Gastrocnemius medialis (tissue), 4 donors: ENCODE measurements around the gene PRKACB.

Experiments used
- POLR2A ChIP-seq, 2 donors: fragments of 450-650 bp; IDR thresholded peaks; one replicate each; pipeline ENCODE4 v1.6.1; 2017; ENCODE audit warnings: antibody characterized with exemption in 2 of 2, mild to moderate bottlenecking in 2 of 2, moderate library complexity in 2 of 2
- TF ChIP-seq, protein P1 (sequence below), 5 experiments: fragments of 450-650 bp in 3 of 5; fragments of 200-600 bp in 2 of 5; sonication (generic) in 2 of 5; IDR thresholded peaks in 4 of 5; conservative IDR thresholded peaks in 1 of 5; 1 replicate in 4 of 5; 2 replicates in 1 of 5; pipeline ENCODE4 v1.5.1; 2016 to 2019; ENCODE audit warnings: antibody characterized with exemption in 5 of 5, mild to moderate bottlenecking in 3 of 5, moderate library complexity in 3 of 5

DNA sequence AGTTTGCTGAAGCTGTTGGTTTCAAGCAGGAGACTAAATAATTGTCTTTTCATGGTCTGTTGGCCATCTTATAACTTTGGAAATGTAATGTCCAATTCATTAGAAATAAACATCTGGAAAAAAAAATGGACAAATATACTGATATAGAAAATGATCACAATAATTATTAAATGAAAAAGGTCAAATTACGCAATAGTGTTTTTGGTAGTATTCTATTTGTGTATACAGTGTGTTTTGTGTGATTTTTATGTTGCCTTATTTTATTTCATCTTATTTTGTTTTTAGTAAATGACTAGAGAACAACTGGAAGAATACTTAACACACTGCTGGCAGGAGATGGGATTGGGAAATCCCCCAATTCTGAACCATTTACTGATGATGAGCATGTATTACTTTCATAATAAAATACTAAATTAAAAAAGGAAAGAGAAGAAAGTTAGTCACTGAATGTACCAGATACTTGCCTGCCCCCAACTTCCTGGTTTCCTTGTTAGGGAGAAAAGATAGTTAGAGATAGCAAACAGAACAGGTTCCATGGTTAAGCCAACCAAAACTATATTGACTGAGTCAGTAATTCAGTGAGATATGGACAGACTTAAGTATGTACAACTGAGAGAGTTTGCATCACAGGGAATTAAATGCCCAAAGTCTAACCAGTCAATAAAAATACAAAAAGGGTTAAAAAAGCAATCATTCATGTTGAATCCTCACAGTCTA is 133.4 kb downstream of the PRKACB start:
- TF ChIP-seq, protein P1, sequence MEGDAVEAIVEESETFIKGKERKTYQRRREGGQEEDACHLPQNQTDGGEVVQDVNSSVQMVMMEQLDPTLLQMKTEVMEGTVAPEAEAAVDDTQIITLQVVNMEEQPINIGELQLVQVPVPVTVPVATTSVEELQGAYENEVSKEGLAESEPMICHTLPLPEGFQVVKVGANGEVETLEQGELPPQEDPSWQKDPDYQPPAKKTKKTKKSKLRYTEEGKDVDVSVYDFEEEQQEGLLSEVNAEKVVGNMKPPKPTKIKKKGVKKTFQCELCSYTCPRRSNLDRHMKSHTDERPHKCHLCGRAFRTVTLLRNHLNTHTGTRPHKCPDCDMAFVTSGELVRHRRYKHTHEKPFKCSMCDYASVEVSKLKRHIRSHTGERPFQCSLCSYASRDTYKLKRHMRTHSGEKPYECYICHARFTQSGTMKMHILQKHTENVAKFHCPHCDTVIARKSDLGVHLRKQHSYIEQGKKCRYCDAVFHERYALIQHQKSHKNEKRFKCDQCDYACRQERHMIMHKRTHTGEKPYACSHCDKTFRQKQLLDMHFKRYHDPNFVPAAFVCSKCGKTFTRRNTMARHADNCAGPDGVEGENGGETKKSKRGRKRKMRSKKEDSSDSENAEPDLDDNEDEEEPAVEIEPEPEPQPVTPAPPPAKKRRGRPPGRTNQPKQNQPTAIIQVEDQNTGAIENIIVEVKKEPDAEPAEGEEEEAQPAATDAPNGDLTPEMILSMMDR (IDR thresholded peaks at IDR 0.05 in 4 of 5, conservative IDR thresholded peaks at IDR 0.05 in 1 of 5) = no peak
- TF ChIP-seq POLR2A (IDR thresholded peaks at IDR 0.05) = no peak
